GM12873 (cell line): ENCODE data around the gene EPHB2.

Experiments
- CTCF ChIP-seq: IDR thresholded peaks from 2 replicates; pipeline ENCODE4 v1.5.1; 2012; ENCODE audit warnings: low read depth, mild to moderate bottlenecking, moderate library complexity, low read length, control low read depth; ENCODE audit not compliant: insufficient read depth; ENCODE audit errors: missing control alignments

The EPHB2 gene

GRCh38 chr1:22815043-22815365, 104.4 kb downstream of the EPHB2 start:
- no peak for TF ChIP-seq CTCF

- no peak for TF ChIP-seq CTCF
Measured at GRCh38 chr1:22815421-22816066, 104.9 kb downstream of the EPHB2 start.

- TF ChIP-seq CTCF: no peak
Measured at GRCh38 chr1:22816067-22816775, 105.6 kb downstream of the EPHB2 start.

GRCh38 chr1:22816803-22817202, 106.2 kb downstream of the EPHB2 start:
- no peak for TF ChIP-seq CTCF

GRCh38 chr1:22817462-22817861, 106.8 kb downstream of the EPHB2 start:
- TF ChIP-seq CTCF: no peak

- no peak for TF ChIP-seq CTCF
Measured at GRCh38 chr1:22818061-22818770, 107.6 kb downstream of the EPHB2 start.

- no peak for TF ChIP-seq CTCF
Measured at GRCh38 chr1:22819361-22819760, 108.7 kb downstream of the EPHB2 start.
